SK-N-SH (cell line): ENCODE data around the gene CNTFR. TPM values are rescaled to one million over a fixed set of nuclear protein-coding genes. Genes with fewer than 3 reads are reported as not detected.
A peak's percentile ranks its signal among the peaks of the same experiment; 100 is the strongest.

Experiments used
- CTCF ChIA-PET: fragments of 300-600, 350-600 bp; formaldehyde crosslinking; extraction: SDS; loops from one replicate; lab custom pipeline; 2021; lab: Yijun Ruan, JAX
- POLR2A ChIA-PET: fragments of 350-600 bp; sonication (Branson Sonifier 250); formaldehyde crosslinking; extraction: SDS; loops from one replicate; lab custom pipeline; 2020; ENCODE audit warnings: antibody characterized with exemption, inconsistent platforms; lab: Yijun Ruan, JAX
- DNase-seq: peaks from one replicate; pipeline ENCODE4 v3.0.0; 2012
- H2AFZ ChIP-seq: fragments of 200-600 bp; sonication (generic); 2 replicates; pipeline ENCODE4 v1.8.1; 2016; ENCODE audit warnings: antibody characterized with exemption, mild to moderate bottlenecking, low read depth
- H3F3A ChIP-seq: fragments of 200-600 bp; sonication (generic); replicated peaks from 2 replicates; pipeline ENCODE3; 2016; ENCODE audit warnings: antibody characterized with exemption, mild to moderate bottlenecking; ENCODE audit not compliant: insufficient read depth
- H3K27ac ChIP-seq, 2 experiments: fragments of 200-500 bp in 1 of 2; fragments of 200-600 bp in 1 of 2; sonication (Bioruptor generic) in 1 of 2; sonication (generic), shearing (Covaris generic) in 1 of 2; 2 replicates each; pipeline versions ENCODE4 v1.5.1 to v1.6.1; 2014 to 2016; ENCODE audit warnings: low read depth in 2 of 2, inconsistent platforms in 1 of 2, low read length in 1 of 2, mild to moderate bottlenecking in 1 of 2, mixed read lengths in 1 of 2
- H3K27me3 ChIP-seq: fragments of 200-600 bp; sonication (generic), shearing (Covaris generic); 2 replicates; pipeline ENCODE4 v1.6.1; 2016; ENCODE audit warnings: mixed run types; ENCODE audit not compliant: insufficient read depth
- H3K36me3 ChIP-seq, 2 experiments: fragments of 200-500 bp in 1 of 2; fragments of 200-600 bp in 1 of 2; sonication (Bioruptor generic) in 1 of 2; sonication (generic) in 1 of 2; replicated peaks in 1 of 2; 2 replicates each; pipeline versions ENCODE3 to v1.5.1; 2014 to 2016; ENCODE audit warnings: low read length in 1 of 2, mild to moderate bottlenecking in 1 of 2; ENCODE audit not compliant: insufficient read depth in 2 of 2, control insufficient read depth in 1 of 2
- H3K4me1 ChIP-seq, 2 experiments: fragments of 200-500 bp in 1 of 2; fragments of 200-600 bp in 1 of 2; sonication (Bioruptor generic) in 1 of 2; sonication (generic), shearing (Covaris generic) in 1 of 2; 2 replicates each; pipeline versions ENCODE4 v1.5.1 to v1.6.1; 2014 to 2016; ENCODE audit warnings: low read depth in 1 of 2, low read length in 1 of 2, mixed run types in 1 of 2; ENCODE audit not compliant: insufficient read depth in 2 of 2, control insufficient read depth in 1 of 2
- H3K4me2 ChIP-seq: fragments of 200-600 bp; sonication (generic), shearing (Covaris generic); 2 replicates; pipeline ENCODE4 v1.6.1; 2017; ENCODE audit warnings: mixed run types
- H3K4me3 ChIP-seq, 2 experiments: fragments of 200-500 bp in 1 of 2; fragments of 200-600 bp in 1 of 2; sonication (Bioruptor generic) in 1 of 2; sonication (generic), shearing (Covaris generic) in 1 of 2; 2 replicates each; pipeline versions ENCODE4 v1.5.1 to v1.8.1; 2014 to 2016; ENCODE audit warnings: low read depth in 2 of 2, inconsistent platforms in 1 of 2, low read length in 1 of 2, mild to moderate bottlenecking in 1 of 2, mixed read lengths in 1 of 2, moderate library complexity in 1 of 2
- H3K79me2 ChIP-seq: fragments of 200-600 bp; sonication (generic); 2 replicates; pipeline ENCODE4 v1.8.1; 2017; ENCODE audit warnings: mild to moderate bottlenecking; ENCODE audit not compliant: insufficient read depth
- H3K9ac ChIP-seq: fragments of 200-600 bp; sonication (generic); 2 replicates; pipeline ENCODE4 v1.6.1; 2017; ENCODE audit warnings: mixed run types
- H3K9me2 ChIP-seq: fragments of 200-600 bp; sonication (generic); 2 replicates; pipeline ENCODE4 v1.6.1; 2017; ENCODE audit warnings: mixed run types
- H3K9me3 ChIP-seq: fragments of 200-600 bp; sonication (generic); 2 replicates; pipeline ENCODE4 v1.6.1; 2017; ENCODE audit warnings: mixed run types, mild to moderate bottlenecking, moderate library complexity
- H4K20me1 ChIP-seq: fragments of 200-600 bp; sonication (generic); 2 replicates; pipeline ENCODE4 v1.6.1; 2017; ENCODE audit warnings: mild to moderate bottlenecking, mixed run types; ENCODE audit not compliant: insufficient read depth
- CHD2 ChIP-seq: fragments of 150-350 bp; IDR thresholded peaks from 2 replicates; pipeline ENCODE4 v1.6.1; 2018; ENCODE audit warnings: low read length; ENCODE audit not compliant: partially characterized antibody
- CTCF ChIP-seq: fragments of 200-600 bp; sonication (generic); IDR thresholded peaks from 2 replicates; pipeline ENCODE4 v1.6.1; 2017; ENCODE audit warnings: antibody characterized with exemption, mild to moderate bottlenecking, moderate library complexity
- ELF1 ChIP-seq: IDR thresholded peaks from 2 replicates; pipeline ENCODE4 v1.4.0; 2012
- EZH2phosphoT487 ChIP-seq: fragments of 200-600 bp; sonication (generic); IDR thresholded peaks from 2 replicates; pipeline ENCODE4 v1.6.1; 2017; ENCODE audit warnings: low read depth, mixed run types, mild to moderate bottlenecking, antibody characterized with exemption, moderate library complexity, borderline replicate concordance
- MXI1 ChIP-seq: IDR thresholded peaks from 2 replicates; pipeline ENCODE4 v1.6.1; 2012; ENCODE audit warnings: mild to moderate bottlenecking, low read depth, low read length, improper control_type of control experiment
- NFIC ChIP-seq: IDR thresholded peaks from 2 replicates; pipeline ENCODE4 v1.4.0; 2012; ENCODE audit warnings: borderline replicate concordance
- RAD21 ChIP-seq: IDR thresholded peaks from 2 replicates; pipeline ENCODE4 v1.6.1; 2012; ENCODE audit warnings: mild to moderate bottlenecking, low read length
- RFX5 ChIP-seq: IDR thresholded peaks from 2 replicates; pipeline ENCODE4 v1.6.1; 2012; ENCODE audit warnings: mild to moderate bottlenecking, improper control_type of control experiment, low read length
- TCF12 ChIP-seq: IDR thresholded peaks from 2 replicates; pipeline ENCODE4 v1.4.0; 2012
- WGBS: methylation state at CpG from one replicate; pipeline ENCODE4 v1.1.6; 2017; ENCODE audit warnings: low lambda C conversion rate; 5-methylcytosine and 5-hydroxymethylcytosine counted together
- polyA plus RNA-seq, 3 experiments: library from polyadenylated mRNA; depleted of rRNA; stranded (reverse); fragments of >200 nt; gene quantifications; 2 replicates each; pipeline ENCODE4 v1.2.3, GENCODE V29; 2012
- TF ChIP-seq, protein P1 (sequence below): IDR thresholded peaks from 2 replicates; pipeline ENCODE4 v1.4.0; 2012; ENCODE audit warnings: low read depth

Gene CNTFR
- polyA plus RNA-seq, 1 of the 3 experiments (the other 2 are of a cell fraction) = 1.8 TPM

- POLR2A ChIA-PET = no interaction called here
- no peaks in the 10 kb centered on the region for H3K27me3 ChIP-seq
Observed at GRCh38 chr9:34501889-34502425, 87.6 kb downstream of the CNTFR start.

More at GRCh38 chr9:34501889-34502425, 87.6 kb downstream of the CNTFR start:
- no peaks in the 10 kb centered on the region for H4K20me1 ChIP-seq
- no peaks in the 10 kb centered on the region for H3F3A ChIP-seq
- H3K27ac ChIP-seq = no peak overlapping the region
- CTCF ChIA-PET = interaction anchor here (0.9 to 9.5 kb wide), 28 partner anchors 10 to 184 kb away, joined by 3 to 155 read pairs (median 8); partner anchors contain the start of gene ENHO
- no peaks in the 10 kb centered on the region for H3K79me2 ChIP-seq
- no peak for DNase-seq
- H3K36me3 ChIP-seq = no peaks in the 10 kb centered on the region
- H3K9ac ChIP-seq = no peak overlapping the region
- H2AFZ ChIP-seq = no peak overlapping the region
- H3K9me3 ChIP-seq = no peaks in the 10 kb centered on the region
- no peak overlapping the region; a peak in 1 of 4 replicates for H3K4me3 ChIP-seq
- peak overlapping the region; percentile 41; the same call in 1 of the 2 replicates for H3K4me2 ChIP-seq
- WGBS = 53% methylated on average over 5 of the region's 5 CpGs
- no peaks in the 10 kb centered on the region for H3K9me2 ChIP-seq
- H3K4me1 ChIP-seq = peaks cover 0 to 6% of the 10 kb centered on the region in 2 experiments; a peak in 1 of 4 replicates
- peak; percentile 36; the same call in 1 of the 2 replicates for TF ChIP-seq TCF12
- TF ChIP-seq MXI1 = no peak
- TF ChIP-seq, protein P1, sequence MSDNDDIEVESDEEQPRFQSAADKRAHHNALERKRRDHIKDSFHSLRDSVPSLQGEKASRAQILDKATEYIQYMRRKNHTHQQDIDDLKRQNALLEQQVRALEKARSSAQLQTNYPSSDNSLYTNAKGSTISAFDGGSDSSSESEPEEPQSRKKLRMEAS = no peak
- peak; percentile 74 for TF ChIP-seq NFIC
- TF ChIP-seq EZH2phosphoT487 = no peak
- no peak for TF ChIP-seq CHD2
- TF ChIP-seq RAD21 = peak; percentile 7; the same call in 1 of the 2 replicates
- no peak for TF ChIP-seq RFX5
- no peak for TF ChIP-seq CTCF
- no peak for TF ChIP-seq ELF1

Other genes with a start within 250 kb of the CNTFR start
- gene MYORG, start 212.8 kb downstream of the CNTFR start, polyA plus RNA-seq (2012; rRNA removed) = 0.97 and 1.1 TPM in 2 replicates
- 15.7 and 18.5 TPM in 2 replicates for gene FAM219A, start 131.2 kb downstream of the CNTFR start, polyA plus RNA-seq (2012; rRNA removed)
- 0.46 and 0.55 TPM in 2 replicates for gene DNAI1, start 130.9 kb downstream of the CNTFR start, polyA plus RNA-seq (2012; rRNA removed)
- 1.2 and 1.5 TPM in 2 replicates for gene ENHO, start 66.7 kb downstream of the CNTFR start, polyA plus RNA-seq (2012; rRNA removed)
- 46.3 and 47.6 TPM in 2 replicates for gene RPP25L, start 22.4 kb upstream of the CNTFR start, polyA plus RNA-seq (2012; rRNA removed)
- gene DCTN3, start 30.8 kb upstream of the CNTFR start, polyA plus RNA-seq (2012; rRNA removed) = 210 and 300 TPM in 2 replicates
- 0.08 and 0.11 TPM in 2 replicates for gene ARID3C, start 39.3 kb upstream of the CNTFR start, polyA plus RNA-seq (2012; rRNA removed)
- gene SIGMAR1, start 48.1 kb upstream of the CNTFR start, polyA plus RNA-seq (2012; rRNA removed) = 73.7 and 79.0 TPM in 2 replicates
- 45.9 and 49.1 TPM in 2 replicates for gene GALT, start 57.0 kb upstream of the CNTFR start, polyA plus RNA-seq (2012; rRNA removed)
- 16.5 and 20.8 TPM in 2 replicates for gene IL11RA, start 62.5 kb upstream of the CNTFR start, polyA plus RNA-seq (2012; rRNA removed)
- gene CCL27, start 72.9 kb upstream of the CNTFR start, polyA plus RNA-seq (2012; rRNA removed) = 0.10 TPM in 1 of 2 replicates, not detected in the other
- not detected in 2 replicates for gene CCL19, start 101.6 kb upstream of the CNTFR start, polyA plus RNA-seq (2012; rRNA removed)
- gene CCL21, start 120.4 kb upstream of the CNTFR start, polyA plus RNA-seq (2012; rRNA removed) = not detected in 2 replicates